Esophagus squamous epithelium (tissue), 5 donors: ENCODE data around the gene CD93. TPM values are rescaled to one million over a fixed set of nuclear protein-coding genes. Genes with fewer than 3 reads are reported as not detected.
A peak's percentile ranks its signal among the peaks of the same experiment; 100 is the strongest.

Experiments used
- DNase-seq: peaks from one replicate; lab custom pipeline; 2025; lab: John Stamatoyannopoulos, UW
- H3K27ac ChIP-seq, 4 donors: fragments of 200-600 bp; sonication (generic); one replicate each; pipeline ENCODE4 v1.5.1; 2016 to 2019; ENCODE audit warnings: mild to moderate bottlenecking in 1 of 4
- H3K27me3 ChIP-seq, 4 donors: fragments of 200-600 bp; sonication (generic); 1 replicate in 3 of 4; 2 replicates in 1 of 4; pipeline versions ENCODE4 v1.5.1 to v1.6.0; 2017 to 2021; ENCODE audit warnings: antibody characterized with exemption in 1 of 4
- H3K36me3 ChIP-seq, 3 donors: fragments of 200-600 bp; sonication (generic); one replicate each; pipeline ENCODE4 v1.5.1; 2016 to 2019
- H3K4me1 ChIP-seq, 3 donors: fragments of 200-600 bp; sonication (generic); one replicate each; pipeline ENCODE4 v1.5.1; 2017 to 2019
- H3K4me3 ChIP-seq, 4 donors: fragments of 200-600 bp; sonication (generic); 1 replicate in 3 of 4; 2 replicates in 1 of 4; pipeline ENCODE4 v1.5.1; 2016 to 2019; ENCODE audit warnings: mild to moderate bottlenecking in 2 of 4, moderate library complexity in 1 of 4
- H3K9me3 ChIP-seq, 3 donors: fragments of 200-600 bp; sonication (generic); one replicate each; pipeline ENCODE4 v1.5.1; 2016 to 2019
- CTCF ChIP-seq, 6 experiments: fragments of 450-650 bp in 4 of 6; fragments of 200-600 bp in 2 of 6; sonication (generic) in 2 of 6; IDR thresholded peaks; one replicate each; pipeline ENCODE4 v1.5.1; 2016 to 2019; ENCODE audit warnings: antibody characterized with exemption in 6 of 6, mild to moderate bottlenecking in 4 of 6, moderate library complexity in 4 of 6
- POLR2A ChIP-seq, 4 donors: fragments of 450-650 bp; IDR thresholded peaks; one replicate each; pipeline ENCODE4 v1.6.1; 2017; ENCODE audit warnings: antibody characterized with exemption in 4 of 4, mild to moderate bottlenecking in 4 of 4, moderate library complexity in 3 of 4
- WGBS, 2 donors: methylation state at CpG; one replicate each; pipeline ENCODE4 v1.1.5; 2018; 5-methylcytosine and 5-hydroxymethylcytosine counted together
- intact Hi-C: fragments of 100-400 bp; cut with DNase I; formaldehyde crosslinking; loops from one replicate; pipeline ENCODE4 v1.15.0; 2022
- total RNA-seq, 4 donors: library from RNA; depleted of rRNA; stranded (reverse); fragments of >200 nt; gene quantifications; one replicate each; pipeline ENCODE4 v1.1.0, GENCODE V29; 2016
- donor health status: DM: yes; HTN: yes; CAD: no.

The CD93 gene
- total RNA-seq, 4 donors from 2014 or later: 4.5 to 22.9 (median 14.6) TPM

- Histone ChIP-seq H3K27ac (peak overlapping the region in 3 of 4 donors; percentile 81 to 92 (median 88)), H3K9me3 (no peaks in the 10 kb centered on the region), H3K4me1 (peaks cover 0 to 76% (median 34%) of the 10 kb centered on the region in 3 donors), H3K4me3 (peak overlapping the region in 2 of 4 donors; percentile 38 to 59), H3K27me3 (no peaks in the 10 kb centered on the region), H3K36me3 (no peaks in the 10 kb centered on the region)
- WGBS, 2 donors: 52 to 84% methylated on average over 2 to 6 of the region's 9 CpGs
- DNase-seq: no peak
- intact Hi-C loops: no loop called here
- no peak for TF ChIP-seq POLR2A (IDR thresholded peaks at IDR 0.05)
- TF ChIP-seq CTCF (IDR thresholded peaks at IDR 0.05): no peak
These were observed 4.8 kb downstream of the CD93 start for GRCh38 chr20:23081263-23081819.

- peaks cover 0 to 72% (median 34%) of the 10 kb centered on the region in 3 donors for H3K4me1 ChIP-seq
- no peak for TF ChIP-seq POLR2A (IDR thresholded peaks at IDR 0.05)
- no peak for TF ChIP-seq CTCF (IDR thresholded peaks at IDR 0.05)
- peak overlapping the region in 1 of 4 donors; percentile 92 for H3K27ac ChIP-seq
- H3K4me3 ChIP-seq: no peak overlapping the region
- DNase-seq: no peak
- H3K9me3 ChIP-seq: no peaks in the 10 kb centered on the region
- H3K27me3 ChIP-seq: no peaks in the 10 kb centered on the region
- H3K36me3 ChIP-seq: no peaks in the 10 kb centered on the region
- 77 to 90% methylated on average over 3 to 10 of the region's 10 CpGs for WGBS, 2 donors
- intact Hi-C loops: no loop called here
These were observed 5.6 kb downstream of the CD93 start for GRCh38 chr20:23080521-23080920.

GRCh38 chr20:23079926-23080325 is 6.2 kb downstream of the CD93 start:
- Histone ChIP-seq H3K27me3 (no peaks in the 10 kb centered on the region), H3K27ac (no peak overlapping the region), H3K9me3 (no peaks in the 10 kb centered on the region), H3K4me3 (no peak overlapping the region), H3K4me1 (peaks cover 0 to 69% (median 34%) of the 10 kb centered on the region in 3 donors), H3K36me3 (no peaks in the 10 kb centered on the region)
- DNase-seq: no peak
- 64 to 82% methylated on average over 2 of the region's 2 CpGs for WGBS, 2 donors
- intact Hi-C loops: no loop called here
- TF ChIP-seq POLR2A (IDR thresholded peaks at IDR 0.05) (no peak), CTCF (IDR thresholded peaks at IDR 0.05) (no peak)

- H3K27me3 ChIP-seq: no peaks in the 10 kb centered on the region
- H3K4me1 ChIP-seq: peaks cover 0 to 59% (median 34%) of the 10 kb centered on the region in 3 donors
- no peak overlapping the region for H3K27ac ChIP-seq
- no peaks in the 10 kb centered on the region for H3K9me3 ChIP-seq
- intact Hi-C loops: no loop called here
- no peak overlapping the region for H3K4me3 ChIP-seq
- TF ChIP-seq CTCF (IDR thresholded peaks at IDR 0.05) (no peak), POLR2A (IDR thresholded peaks at IDR 0.05) (no peak)
- 78 to 79% methylated on average over 4 to 6 of the region's 6 CpGs for WGBS, 2 donors
- no peaks in the 10 kb centered on the region for H3K36me3 ChIP-seq
- DNase-seq: no peak
These were observed 7.1 kb downstream of the CD93 start for GRCh38 chr20:23079016-23079351.

GRCh38 chr20:23078351-23079015 is 7.6 kb downstream of the CD93 start:
- peak overlapping the region in 1 of 4 donors; percentile 1 for H3K27ac ChIP-seq
- H3K4me3 ChIP-seq: no peak overlapping the region
- intact Hi-C loops: no loop called here
- no peaks in the 10 kb centered on the region for H3K36me3 ChIP-seq
- TF ChIP-seq CTCF (IDR thresholded peaks at IDR 0.05): no peak
- no peak for TF ChIP-seq POLR2A (IDR thresholded peaks at IDR 0.05)
- H3K4me1 ChIP-seq: peaks cover 0 to 54% (median 29%) of the 10 kb centered on the region in 3 donors
- 66 to 68% methylated on average over 5 of the region's 5 CpGs for WGBS, 2 donors
- H3K9me3 ChIP-seq: no peaks in the 10 kb centered on the region
- DNase-seq: no peak
- no peaks in the 10 kb centered on the region for H3K27me3 ChIP-seq
